ENCODE measurements around the gene KCNIP3.
"Not testable (repeated sequence)": the region's sequence is repeated elsewhere in the genome, so short reads cannot be mapped to it uniquely, and the experiment has no call there.

KCNIP3 gene

GRCh38 chr2:95415138-95415537 is 118.0 kb downstream of the KCNIP3 start:
- DNase-seq (ENCODE audit: low read depth in 2 of 2), result not testable (repeated sequence)

- DNase-seq (ENCODE audit: low read depth in 2 of 2), result not testable (repeated sequence)
Measured at GRCh38 chr2:95415561-95415960, 118.4 kb downstream of the KCNIP3 start.

GRCh38 chr2:95427196-95427867 is 130.2 kb downstream of the KCNIP3 start:
- DNase-seq (ENCODE audit: low read depth in 2 of 2), result not testable (repeated sequence)

- DNase-seq (ENCODE audit: low read depth in 2 of 2), result not testable (repeated sequence)
Measured at GRCh38 chr2:95429748-95430467, 132.8 kb downstream of the KCNIP3 start.

GRCh38 chr2:95433373-95433772 is 136.2 kb downstream of the KCNIP3 start:
- DNase-seq (ENCODE audit: low read depth in 2 of 2), result not testable (repeated sequence)

- DNase-seq (ENCODE audit: low read depth in 2 of 2), result not testable (repeated sequence)
Measured at GRCh38 chr2:95433973-95434372, 136.8 kb downstream of the KCNIP3 start.

GRCh38 chr2:95434507-95435076 is 137.4 kb downstream of the KCNIP3 start:
- not testable (repeated sequence) for DNase-seq (ENCODE audit: low read depth in 2 of 2)

GRCh38 chr2:95435162-95435871 is 138.2 kb downstream of the KCNIP3 start:
- not testable (repeated sequence) for DNase-seq (ENCODE audit: low read depth in 2 of 2)

Data from stimulated activated CD4-positive, alpha-beta T cell treated with anti-CD3 and anti-CD28 coated beads, Interleukin-12 subunit alpha, Interleukin-12 subunit beta, amount 100 ng/mL, for 24 hours (primary cell).